SK-N-SH (cell line): Measurements from ENCODE around the gene PRSS1. TPM values are rescaled to one million over a fixed set of nuclear protein-coding genes. Genes with fewer than 3 reads are reported as not detected.
"Not testable (repeated sequence)": the region's sequence is repeated elsewhere in the genome, so short reads cannot be mapped to it uniquely, and the experiment has no call there.

Experiments used
- CTCF ChIA-PET: fragments of 300-600, 350-600 bp; formaldehyde crosslinking; extraction: SDS; loops from one replicate; lab custom pipeline; 2021; lab: Yijun Ruan, JAX
- POLR2A ChIA-PET: fragments of 350-600 bp; sonication (Branson Sonifier 250); formaldehyde crosslinking; extraction: SDS; loops from one replicate; lab custom pipeline; 2020; ENCODE audit warnings: antibody characterized with exemption, inconsistent platforms; lab: Yijun Ruan, JAX
- DNase-seq: peaks from one replicate; pipeline ENCODE4 v3.0.0; 2012
- H2AFZ ChIP-seq: fragments of 200-600 bp; sonication (generic); 2 replicates; pipeline ENCODE4 v1.8.1; 2016; ENCODE audit warnings: antibody characterized with exemption, mild to moderate bottlenecking, low read depth
- H3F3A ChIP-seq: fragments of 200-600 bp; sonication (generic); replicated peaks from 2 replicates; pipeline ENCODE3; 2016; ENCODE audit warnings: antibody characterized with exemption, mild to moderate bottlenecking; ENCODE audit not compliant: insufficient read depth
- H3K27ac ChIP-seq, 2 experiments: fragments of 200-500 bp in 1 of 2; fragments of 200-600 bp in 1 of 2; sonication (Bioruptor generic) in 1 of 2; sonication (generic), shearing (Covaris generic) in 1 of 2; 2 replicates each; pipeline versions ENCODE4 v1.5.1 to v1.6.1; 2014 to 2016; ENCODE audit warnings: low read depth in 2 of 2, inconsistent platforms in 1 of 2, low read length in 1 of 2, mild to moderate bottlenecking in 1 of 2, mixed read lengths in 1 of 2
- H3K27me3 ChIP-seq: fragments of 200-600 bp; sonication (generic), shearing (Covaris generic); 2 replicates; pipeline ENCODE4 v1.6.1; 2016; ENCODE audit warnings: mixed run types; ENCODE audit not compliant: insufficient read depth
- H3K36me3 ChIP-seq, 2 experiments: fragments of 200-500 bp in 1 of 2; fragments of 200-600 bp in 1 of 2; sonication (Bioruptor generic) in 1 of 2; sonication (generic) in 1 of 2; replicated peaks in 1 of 2; 2 replicates each; pipeline versions ENCODE3 to v1.5.1; 2014 to 2016; ENCODE audit warnings: low read length in 1 of 2, mild to moderate bottlenecking in 1 of 2; ENCODE audit not compliant: insufficient read depth in 2 of 2, control insufficient read depth in 1 of 2
- H3K4me1 ChIP-seq, 2 experiments: fragments of 200-500 bp in 1 of 2; fragments of 200-600 bp in 1 of 2; sonication (Bioruptor generic) in 1 of 2; sonication (generic), shearing (Covaris generic) in 1 of 2; 2 replicates each; pipeline versions ENCODE4 v1.5.1 to v1.6.1; 2014 to 2016; ENCODE audit warnings: low read depth in 1 of 2, low read length in 1 of 2, mixed run types in 1 of 2; ENCODE audit not compliant: insufficient read depth in 2 of 2, control insufficient read depth in 1 of 2
- H3K4me2 ChIP-seq: fragments of 200-600 bp; sonication (generic), shearing (Covaris generic); 2 replicates; pipeline ENCODE4 v1.6.1; 2017; ENCODE audit warnings: mixed run types
- H3K4me3 ChIP-seq, 2 experiments: fragments of 200-500 bp in 1 of 2; fragments of 200-600 bp in 1 of 2; sonication (Bioruptor generic) in 1 of 2; sonication (generic), shearing (Covaris generic) in 1 of 2; 2 replicates each; pipeline versions ENCODE4 v1.5.1 to v1.8.1; 2014 to 2016; ENCODE audit warnings: low read depth in 2 of 2, inconsistent platforms in 1 of 2, low read length in 1 of 2, mild to moderate bottlenecking in 1 of 2, mixed read lengths in 1 of 2, moderate library complexity in 1 of 2
- H3K79me2 ChIP-seq: fragments of 200-600 bp; sonication (generic); 2 replicates; pipeline ENCODE4 v1.8.1; 2017; ENCODE audit warnings: mild to moderate bottlenecking; ENCODE audit not compliant: insufficient read depth
- H3K9ac ChIP-seq: fragments of 200-600 bp; sonication (generic); 2 replicates; pipeline ENCODE4 v1.6.1; 2017; ENCODE audit warnings: mixed run types
- H3K9me2 ChIP-seq: fragments of 200-600 bp; sonication (generic); 2 replicates; pipeline ENCODE4 v1.6.1; 2017; ENCODE audit warnings: mixed run types
- H3K9me3 ChIP-seq: fragments of 200-600 bp; sonication (generic); 2 replicates; pipeline ENCODE4 v1.6.1; 2017; ENCODE audit warnings: mixed run types, mild to moderate bottlenecking, moderate library complexity
- H4K20me1 ChIP-seq: fragments of 200-600 bp; sonication (generic); 2 replicates; pipeline ENCODE4 v1.6.1; 2017; ENCODE audit warnings: mild to moderate bottlenecking, mixed run types; ENCODE audit not compliant: insufficient read depth
- FOSL2 ChIP-seq: IDR thresholded peaks from 2 replicates; pipeline ENCODE4 v1.4.0; 2012; ENCODE audit warnings: low read depth, mild to moderate bottlenecking, moderate library complexity, borderline replicate concordance
- FOXJ3 ChIP-seq: sonication (generic); formaldehyde crosslinking; IDR thresholded peaks from 2 replicates; pipeline ENCODE4 v1.5.1; 2020; ENCODE audit warnings: mild to moderate bottlenecking, missing genetic modification reagents
- GABPA ChIP-seq: IDR thresholded peaks from 2 replicates; pipeline ENCODE4 v1.4.0; 2012; ENCODE audit warnings: low read depth, mild to moderate bottlenecking
- GATA2 ChIP-seq: sonication (generic); formaldehyde crosslinking; IDR thresholded peaks from 2 replicates; pipeline ENCODE4 v1.5.0; 2020; ENCODE audit warnings: mild to moderate bottlenecking, missing genetic modification reagents
- SMC3 ChIP-seq: IDR thresholded peaks from 2 replicates; pipeline ENCODE4 v1.6.1; 2012; ENCODE audit warnings: low read depth, low read length, improper control_type of control experiment
- TCF12 ChIP-seq: IDR thresholded peaks from 2 replicates; pipeline ENCODE4 v1.4.0; 2012
- TEAD4 ChIP-seq: IDR thresholded peaks from 2 replicates; pipeline ENCODE4 v1.4.0; 2012; ENCODE audit warnings: mild to moderate bottlenecking, borderline replicate concordance; ENCODE audit not compliant: insufficient read depth
- USF1 ChIP-seq: IDR thresholded peaks from 2 replicates; pipeline ENCODE4 v1.4.0; 2012; ENCODE audit warnings: low read depth, borderline replicate concordance
- WGBS: methylation state at CpG from one replicate; pipeline ENCODE4 v1.1.6; 2017; ENCODE audit warnings: low lambda C conversion rate; 5-methylcytosine and 5-hydroxymethylcytosine counted together
- polyA plus RNA-seq, 3 experiments: library from polyadenylated mRNA; depleted of rRNA; stranded (reverse); fragments of >200 nt; gene quantifications; 2 replicates each; pipeline ENCODE4 v1.2.3, GENCODE V29; 2012
- TF ChIP-seq, protein P1 (sequence below): IDR thresholded peaks from 2 replicates; pipeline ENCODE4 v1.4.0; 2012; ENCODE audit warnings: low read depth, borderline replicate concordance

The PRSS1 gene
- polyA plus RNA-seq, 1 of the 3 experiments (the other 2 are of a cell fraction), result not detected

GRCh38 chr7:142753366-142753765 lies 4.1 kb downstream of the PRSS1 start:
- no peak overlapping the region for H3K4me3 ChIP-seq
- no peak for TF ChIP-seq GABPA
- no peak for TF ChIP-seq USF1
- no peak for TF ChIP-seq SMC3
- TF ChIP-seq, protein P1, sequence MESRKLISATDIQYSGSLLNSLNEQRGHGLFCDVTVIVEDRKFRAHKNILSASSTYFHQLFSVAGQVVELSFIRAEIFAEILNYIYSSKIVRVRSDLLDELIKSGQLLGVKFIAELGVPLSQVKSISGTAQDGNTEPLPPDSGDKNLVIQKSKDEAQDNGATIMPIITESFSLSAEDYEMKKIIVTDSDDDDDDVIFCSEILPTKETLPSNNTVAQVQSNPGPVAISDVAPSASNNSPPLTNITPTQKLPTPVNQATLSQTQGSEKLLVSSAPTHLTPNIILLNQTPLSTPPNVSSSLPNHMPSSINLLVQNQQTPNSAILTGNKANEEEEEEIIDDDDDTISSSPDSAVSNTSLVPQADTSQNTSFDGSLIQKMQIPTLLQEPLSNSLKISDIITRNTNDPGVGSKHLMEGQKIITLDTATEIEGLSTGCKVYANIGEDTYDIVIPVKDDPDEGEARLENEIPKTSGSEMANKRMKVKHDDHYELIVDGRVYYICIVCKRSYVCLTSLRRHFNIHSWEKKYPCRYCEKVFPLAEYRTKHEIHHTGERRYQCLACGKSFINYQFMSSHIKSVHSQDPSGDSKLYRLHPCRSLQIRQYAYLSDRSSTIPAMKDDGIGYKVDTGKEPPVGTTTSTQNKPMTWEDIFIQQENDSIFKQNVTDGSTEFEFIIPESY, result no peak
- TF ChIP-seq FOSL2, result no peak
- TF ChIP-seq FOXJ3, result no peak
- no peak for TF ChIP-seq TEAD4
- TF ChIP-seq, all 33 proteins: peak for 0
- no peaks in the 10 kb centered on the region for H3F3A ChIP-seq
- no peak for DNase-seq
- H3K27ac ChIP-seq, result no peak overlapping the region
- H3K27me3 ChIP-seq, result peaks cover 38% of the 10 kb centered on the region; the same call in 1 of the 2 replicates
- no peaks in the 10 kb centered on the region for H4K20me1 ChIP-seq
- WGBS, result 11% methylated on average over 8 of the region's 8 CpGs
- no peak overlapping the region for H2AFZ ChIP-seq
- no peak overlapping the region for H3K9ac ChIP-seq
- H3K9me2 ChIP-seq, result no peaks in the 10 kb centered on the region
- H3K4me1 ChIP-seq, result peaks cover 0 to 10% of the 10 kb centered on the region in 2 experiments; a peak in 1 of 4 replicates
- ChIA-PET POLR2A (no interaction called here), CTCF (interaction anchor here (1.2 to 1.9 kb wide), 3 partner anchors 21 to 219 kb away, joined by 3 to 4 read pairs (median 4); no protein-coding TSS in a partner anchor)
- H3K9me3 ChIP-seq, result no peaks in the 10 kb centered on the region
- no peaks in the 10 kb centered on the region for H3K36me3 ChIP-seq
- no peak overlapping the region for H3K4me2 ChIP-seq
- no peaks in the 10 kb centered on the region for H3K79me2 ChIP-seq

GRCh38 chr7:142753925-142754491 lies 4.7 kb downstream of the PRSS1 start:
- WGBS, result 2% methylated on average over 5 of the region's 5 CpGs
- TF ChIP-seq GATA2 (CRISPR knock-in tag) (0 out of 2 replicates have a peak, but pooled peaks have one; percentile 26), TCF12 (peak; percentile 22; the same call in 1 of the 2 replicates)
- H3K9ac ChIP-seq, H3K27ac ChIP-seq, H3K9me3 ChIP-seq, H3K79me2 ChIP-seq, H2AFZ ChIP-seq, POLR2A ChIA-PET, H3K36me3 ChIP-seq, H3K9me2 ChIP-seq, H4K20me1 ChIP-seq, H3F3A ChIP-seq, H3K4me3 ChIP-seq, H3K4me2 ChIP-seq: not testable (repeated sequence)
- Histone ChIP-seq H3K4me1 (peaks cover 0 to 10% of the 10 kb centered on the region in 2 experiments; a peak in 1 of 4 replicates), H3K27me3 (peaks cover 34% of the 10 kb centered on the region; the same call in 1 of the 2 replicates)
- CTCF ChIA-PET, result interaction anchor here (1.2 to 1.9 kb wide), 3 partner anchors 20 to 219 kb away, joined by 3 to 4 read pairs (median 4); no protein-coding TSS in a partner anchor
- peak; percentile 34 for DNase-seq
